Measurements from ENCODE around the gene TMEM134.

TMEM134 gene

GRCh38 chr11:67502328-67502979 lies 33.4 kb upstream of the TMEM134 start:
- no peak for TF ChIP-seq CTCF (IDR thresholded peaks at IDR 0.05)

- TF ChIP-seq CTCF (IDR thresholded peaks at IDR 0.05): no peak
Observed at GRCh38 chr11:67501854-67502253, 32.8 kb upstream of the TMEM134 start.

GRCh38 chr11:67500831-67501715 lies 32.0 kb upstream of the TMEM134 start:
- TF ChIP-seq CTCF (IDR thresholded peaks at IDR 0.05): no peak

- TF ChIP-seq CTCF (IDR thresholded peaks at IDR 0.05): no peak
Observed at GRCh38 chr11:67500484-67500821, 31.4 kb upstream of the TMEM134 start.

GRCh38 chr11:67499808-67500483 lies 30.9 kb upstream of the TMEM134 start:
- TF ChIP-seq CTCF (IDR thresholded peaks at IDR 0.05): no peak

- TF ChIP-seq CTCF (IDR thresholded peaks at IDR 0.05): no peak
Observed at GRCh38 chr11:67498544-67498972, 29.5 kb upstream of the TMEM134 start.

- no peak for TF ChIP-seq CTCF (IDR thresholded peaks at IDR 0.05)
Observed at GRCh38 chr11:67497656-67498291, 28.7 kb upstream of the TMEM134 start.
